ENCODE data around the gene CDK2. TPM values are rescaled to one million over a fixed set of nuclear protein-coding genes. Genes with fewer than 3 reads are reported as not detected.

Gene CDK2
- total RNA-seq, 8 experiments from 2014 or later = 6.0 to 43.0 (median 15.8) TPM

DNA sequence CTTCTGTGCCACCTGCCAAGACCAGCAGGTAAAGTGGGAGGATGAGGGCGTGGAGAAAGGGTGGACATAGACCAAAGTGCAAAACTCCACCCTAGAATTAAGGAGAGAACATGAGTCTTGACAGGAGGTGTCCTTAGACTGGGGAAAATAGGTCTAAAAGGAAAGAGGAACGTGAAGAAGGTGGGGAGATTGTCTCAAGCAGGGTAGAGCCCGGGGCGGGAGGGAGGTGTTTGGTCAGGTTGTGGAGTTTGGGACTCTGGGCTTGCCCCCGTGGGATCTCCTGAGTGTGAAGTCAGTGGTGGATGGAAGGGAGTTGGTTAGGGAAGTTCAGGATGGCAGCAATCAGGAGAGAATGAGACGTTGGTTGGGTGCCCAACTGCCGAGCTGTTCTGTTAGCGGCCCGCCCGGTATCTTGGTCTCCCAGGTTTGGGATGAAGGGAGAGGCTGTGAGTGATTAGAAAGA is 35.3 kb upstream of the CDK2 start:
- no peak overlapping the region for H3K27ac ChIP-seq

GRCh38 chr12:55931780-55932550 is 34.7 kb upstream of the CDK2 start:
- ATAC-seq (replicated peaks in 6 of 8) = peak; percentile 2 to 41 (median 34)
- 0 to 13% (median 0%) methylated on average over 2 to 7 of the region's 60 CpGs; no CpG with 5 or more reads in 5 of the 10 experiments for WGBS, 10 experiments
- peaks cover 17 to 18% of the 10 kb centered on the region in 2 donors for H3K4me1 ChIP-seq (replicated peaks in 1 of 2)
- H3K4me3 ChIP-seq = peak overlapping the region; percentile 44 to 66 (median 53)
- in situ Hi-C loops (cut with MboI; ENCODE audit: low pct_unique_long_range_greater_than_20kb in 2 of 9, low sequenced_read_pairs in 9 of 9, unreplicated experiment in 9 of 9) = loop anchor here in 3 of 9 experiments (25.0 kb wide), 1 partner anchor 195 kb away; the partner anchor contains the start of genes CD63 (in 3 of the 3) and GDF11 (in 3 of the 3)
- no peak overlapping the region for H3K27ac ChIP-seq

More for the DNA sequence above, 35.3 kb upstream of the CDK2 start:
- peaks cover 17 to 18% of the 10 kb centered on the region in 2 donors for H3K4me1 ChIP-seq (replicated peaks in 1 of 2)
- peak in 1 of 8 experiments; percentile 1 for ATAC-seq (replicated peaks in 6 of 8)
- peak overlapping the region; percentile 44 to 66 (median 53) for H3K4me3 ChIP-seq
- in situ Hi-C loops (cut with MboI; ENCODE audit: low pct_unique_long_range_greater_than_20kb in 2 of 9, low sequenced_read_pairs in 9 of 9, unreplicated experiment in 9 of 9) = loop anchor here in 3 of 9 experiments (25.0 kb wide), 1 partner anchor 194 kb away; the partner anchor contains the start of genes CD63 (in 3 of the 3) and GDF11 (in 3 of the 3)
- WGBS, 10 experiments = 0 to 83% (median 5%) methylated on average over 1 to 7 of the region's 10 CpGs; no CpG with 5 or more reads in 3 of the 10 experiments

GRCh38 chr12:55932551-55932910 is 34.1 kb upstream of the CDK2 start:
- in situ Hi-C loops (cut with MboI; ENCODE audit: low pct_unique_long_range_greater_than_20kb in 2 of 9, low sequenced_read_pairs in 9 of 9, unreplicated experiment in 9 of 9) = loop anchor here in 3 of 9 experiments (25.0 kb wide), 1 partner anchor 195 kb away; the partner anchor contains the start of genes CD63 (in 3 of the 3) and GDF11 (in 3 of the 3)
- whole genome bisulfite sequencing, 10 experiments = 15 to 57% (median 20%) methylated on average over 1 to 4 of the region's 4 CpGs; no CpG with 5 or more reads in 5 of the 10 experiments
- no peak overlapping the region for H3K27ac ChIP-seq
- peak in 4 of 8 experiments; percentile 1 to 13 (median 5) for ATAC-seq (replicated peaks in 6 of 8)
- peaks cover 17 to 18% of the 10 kb centered on the region in 2 donors for H3K4me1 ChIP-seq (replicated peaks in 1 of 2)
- H3K4me3 ChIP-seq = peak overlapping the region; percentile 44 to 66 (median 53)

DNA sequence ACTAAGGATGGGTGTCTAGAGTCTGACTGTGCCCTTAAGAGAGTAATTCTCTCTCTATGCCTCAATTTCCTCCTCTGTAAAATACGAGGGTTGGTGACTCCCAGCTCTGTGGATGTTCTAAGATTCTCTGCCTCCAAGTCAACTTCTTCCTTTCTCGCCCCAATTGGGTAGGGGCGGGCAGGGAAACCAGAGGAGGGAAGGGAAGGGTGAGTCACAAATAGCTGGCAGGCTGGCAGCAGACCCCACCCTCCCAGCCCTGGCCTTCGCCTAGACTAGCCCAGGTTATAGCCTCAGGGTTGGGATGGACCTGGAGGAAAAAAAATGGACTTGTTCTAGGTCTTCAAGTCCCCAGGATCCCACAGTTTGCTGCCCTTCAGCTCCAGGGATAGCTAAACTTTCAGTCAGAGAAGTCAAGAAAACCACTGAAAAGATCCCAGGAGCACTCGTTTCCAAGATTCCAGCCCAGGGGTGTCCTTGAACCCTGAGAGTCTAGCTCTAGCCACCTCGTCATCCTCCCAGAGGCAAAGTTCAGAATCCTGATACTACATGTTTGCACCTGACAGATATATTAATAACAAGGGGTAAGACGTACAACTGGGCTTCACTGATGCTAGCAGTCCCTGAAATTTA is 33.3 kb upstream of the CDK2 start:
- no peak overlapping the region for H3K27ac ChIP-seq
- no peak overlapping the region for H3K4me3 ChIP-seq
- H3K4me1 ChIP-seq (replicated peaks in 1 of 2) = peaks cover 16% of the 10 kb centered on the region in 2 donors
- in situ Hi-C loops (cut with MboI; ENCODE audit: low pct_unique_long_range_greater_than_20kb in 2 of 9, low sequenced_read_pairs in 9 of 9, unreplicated experiment in 9 of 9) = loop anchor here in 3 of 9 experiments (25.0 kb wide), 1 partner anchor 196 kb away; the partner anchor contains the start of genes CD63 (in 3 of the 3) and GDF11 (in 3 of the 3)
- ATAC-seq (replicated peaks in 6 of 8) = peak in 3 of 8 experiments; percentile 6 to 7 (median 6)
- WGBS, 10 experiments = 0 to 100% (median 74%) methylated on average over 1 to 4 of the region's 7 CpGs; no CpG with 5 or more reads in 5 of the 10 experiments

DNA sequence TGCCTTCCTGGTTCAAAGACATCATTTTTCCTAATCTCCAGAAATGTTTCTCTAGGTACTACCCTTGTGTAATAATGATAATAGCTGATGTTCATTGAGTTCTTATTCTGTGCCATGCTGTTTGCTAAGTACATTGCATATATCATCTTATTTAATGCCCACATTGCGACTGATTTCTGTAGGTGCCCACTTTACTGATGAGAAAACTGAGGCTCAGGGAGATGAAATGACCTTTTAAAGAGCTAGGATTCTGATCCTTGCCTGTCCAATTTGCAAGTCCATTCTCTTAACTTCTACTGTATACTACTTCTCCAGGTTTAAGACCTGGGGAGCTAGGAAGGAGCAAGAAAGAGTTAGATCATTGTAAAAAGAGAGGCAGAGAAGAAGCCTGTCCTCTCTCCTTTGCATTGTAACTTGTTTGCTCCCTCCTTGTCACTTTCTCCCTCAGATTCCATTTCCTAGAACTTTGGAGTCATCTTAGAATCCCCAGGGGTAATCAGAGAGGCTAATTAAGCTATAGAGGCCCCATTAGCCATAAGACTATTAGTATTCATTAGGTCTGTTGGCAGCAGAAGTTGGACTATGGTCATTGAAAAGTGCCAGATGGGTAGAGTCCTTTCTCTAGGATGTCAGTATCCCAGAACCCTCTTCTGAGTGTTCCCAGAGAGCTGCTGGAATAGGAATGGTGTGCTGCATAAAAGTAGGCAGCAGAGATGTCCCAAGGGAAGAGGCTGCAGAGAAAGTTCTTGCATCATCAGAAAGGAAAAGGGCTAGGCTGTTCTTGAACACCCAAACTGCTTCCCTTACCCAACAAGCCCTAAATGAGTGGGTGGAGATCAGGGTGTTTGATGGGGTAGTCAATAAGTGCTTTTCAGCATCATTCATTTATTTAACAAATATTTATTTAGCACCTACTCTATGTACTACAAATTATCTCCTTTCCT is 32.6 kb upstream of the CDK2 start:
- H3K4me3 ChIP-seq = no peak overlapping the region
- peaks cover 11 to 15% of the 10 kb centered on the region in 2 donors for H3K4me1 ChIP-seq (replicated peaks in 1 of 2)
- H3K27ac ChIP-seq = no peak overlapping the region
- ATAC-seq (replicated peaks in 6 of 8) = no peak
- in situ Hi-C loops (cut with MboI; ENCODE audit: low pct_unique_long_range_greater_than_20kb in 2 of 9, low sequenced_read_pairs in 9 of 9, unreplicated experiment in 9 of 9) = loop anchor here in 3 of 9 experiments (25.0 kb wide), 1 partner anchor 197 kb away; the partner anchor contains the start of genes CD63 (in 3 of the 3) and GDF11 (in 3 of the 3)
- WGBS, 10 experiments = 67 to 100% (median 100%) methylated on average over 1 of the region's 1 CpG; no CpG with 5 or more reads in 5 of the 10 experiments

DNA sequence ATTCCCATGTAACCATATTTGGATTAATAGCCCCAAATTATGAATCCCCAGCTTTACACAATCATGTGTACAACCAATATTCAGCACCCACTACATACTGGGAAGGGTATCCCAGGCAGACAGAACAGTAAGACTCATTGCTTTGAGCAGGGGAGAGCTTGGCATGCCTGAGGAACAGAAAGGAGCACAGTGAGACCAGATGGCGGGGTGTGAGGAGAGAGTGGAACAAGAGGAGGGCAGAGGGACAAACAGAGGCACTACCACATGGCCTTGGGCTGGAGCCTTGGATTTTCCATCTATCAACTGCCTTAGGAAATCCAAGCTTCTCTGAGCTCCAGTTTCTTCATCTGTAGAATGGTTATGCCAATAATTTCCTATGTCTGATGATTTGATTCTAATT is 31.9 kb upstream of the CDK2 start:
- 60 to 100% (median 83%) methylated on average over 1 of the region's 1 CpG; no CpG with 5 or more reads in 7 of the 10 experiments for WGBS, 10 experiments
- Histone ChIP-seq H3K4me3 (no peak overlapping the region), H3K4me1 (replicated peaks in 1 of 2) (peaks cover 11 to 15% of the 10 kb centered on the region in 2 donors), H3K27ac (no peak overlapping the region)
- ATAC-seq (replicated peaks in 6 of 8) = no peak
- in situ Hi-C loops (cut with MboI; ENCODE audit: low pct_unique_long_range_greater_than_20kb in 2 of 9, low sequenced_read_pairs in 9 of 9, unreplicated experiment in 9 of 9) = loop anchor here in 3 of 9 experiments (25.0 kb wide), 1 partner anchor 197 kb away; the partner anchor contains the start of genes CD63 (in 3 of the 3) and GDF11 (in 3 of the 3)

DNA sequence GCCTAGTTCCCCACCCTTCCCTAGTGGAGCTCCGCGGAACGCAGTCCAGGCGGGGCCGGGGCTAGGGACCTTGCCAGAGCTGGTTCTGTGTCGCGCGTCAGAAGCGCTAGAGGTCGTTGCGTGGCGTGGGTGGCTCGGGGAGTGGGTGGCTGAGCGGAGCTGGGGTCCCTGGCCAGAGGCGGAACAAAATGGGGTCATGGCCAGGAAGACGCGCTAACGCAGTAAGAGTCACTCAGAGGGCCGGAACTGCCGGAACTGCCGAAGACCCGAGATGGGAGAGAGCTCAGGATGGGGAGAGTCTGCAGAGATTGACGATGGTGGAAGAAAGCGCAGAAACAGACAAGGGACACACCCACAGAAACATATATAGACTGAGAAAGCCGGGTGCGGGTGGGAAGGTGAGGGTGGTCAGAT is 30.9 kb upstream of the CDK2 start:
- Histone ChIP-seq H3K27ac (no peak overlapping the region), H3K4me3 (no peak overlapping the region), H3K4me1 (replicated peaks in 1 of 2) (peaks cover 9 to 15% of the 10 kb centered on the region in 2 donors)
- in situ Hi-C loops (cut with MboI; ENCODE audit: low pct_unique_long_range_greater_than_20kb in 2 of 9, low sequenced_read_pairs in 9 of 9, unreplicated experiment in 9 of 9) = loop anchor here in 3 of 9 experiments (25.0 kb wide), 1 partner anchor 198 kb away; the partner anchor contains the start of genes CD63 (in 3 of the 3) and GDF11 (in 3 of the 3)
- peak in 1 of 8 experiments; percentile 6 for ATAC-seq (replicated peaks in 6 of 8)
- 28 to 100% (median 78%) methylated on average over 1 to 12 of the region's 26 CpGs; no CpG with 5 or more reads in 1 of the 10 experiments for WGBS, 10 experiments

DNA sequence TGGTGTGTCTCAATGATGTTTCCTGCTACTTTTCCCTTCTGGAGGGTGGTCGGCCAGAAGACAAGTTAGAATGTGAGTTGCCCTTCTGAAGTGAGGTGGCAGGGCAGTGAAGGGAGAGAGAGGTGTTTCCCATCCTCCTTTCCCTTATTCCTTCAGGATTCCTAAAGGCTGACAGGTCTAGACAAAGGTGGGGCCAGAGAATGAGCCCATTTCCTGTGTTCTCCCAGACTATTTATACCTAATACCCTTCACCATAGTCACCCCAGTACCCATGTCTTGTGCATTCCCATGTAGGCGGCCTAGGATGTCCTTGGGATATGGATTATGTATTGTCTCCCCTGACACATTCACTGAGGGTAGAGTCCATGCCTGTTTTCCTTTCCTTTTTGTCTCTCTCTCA is 28.6 kb upstream of the CDK2 start:
- Histone ChIP-seq H3K4me3 (no peak overlapping the region), H3K4me1 (replicated peaks in 1 of 2) (peaks cover 0 to 4% of the 10 kb centered on the region in 2 donors), H3K27ac (no peak overlapping the region)
- in situ Hi-C loops (cut with MboI; ENCODE audit: low pct_unique_long_range_greater_than_20kb in 2 of 9, low sequenced_read_pairs in 9 of 9, unreplicated experiment in 9 of 9) = loop anchor here in 3 of 9 experiments (25.0 kb wide), 1 partner anchor 201 kb away; the partner anchor contains the start of genes CD63 (in 3 of the 3) and GDF11 (in 3 of the 3)
- no peak for ATAC-seq (replicated peaks in 6 of 8)
- 57 to 82% (median 75%) methylated on average over 1 to 2 of the region's 2 CpGs; no CpG with 5 or more reads in 7 of the 10 experiments for WGBS, 10 experiments

DNA sequence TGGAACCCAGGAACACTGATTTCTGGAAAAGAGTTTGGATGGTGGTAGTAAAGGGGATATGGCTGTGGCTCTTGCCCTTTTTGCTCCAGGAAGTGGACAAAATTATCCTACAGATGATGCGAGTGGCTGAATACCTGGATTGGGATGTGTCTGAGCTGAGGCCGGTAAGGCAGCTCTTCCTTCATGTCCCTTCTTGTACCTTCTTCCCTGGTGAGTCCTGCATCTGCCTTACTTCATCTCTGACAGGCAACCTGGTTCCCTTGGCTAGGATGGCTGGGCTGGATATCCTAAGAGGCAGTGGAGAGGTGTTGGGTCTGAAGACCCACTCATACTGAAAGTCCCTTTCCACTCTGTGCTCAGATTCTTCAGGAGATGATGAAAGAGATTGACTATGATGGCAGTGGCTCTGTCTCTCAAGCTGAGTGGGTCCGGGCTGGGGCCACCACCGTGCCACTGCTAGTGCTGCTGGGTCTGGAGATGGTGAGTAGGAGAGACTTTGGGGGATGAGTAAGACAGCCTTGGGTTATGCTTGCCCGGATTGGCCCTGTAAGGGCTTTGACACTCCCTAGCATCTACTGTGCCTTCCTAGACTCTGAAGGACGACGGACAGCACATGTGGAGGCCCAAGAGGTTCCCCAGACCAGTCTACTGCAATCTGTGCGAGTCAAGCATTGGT is 27.7 kb upstream of the CDK2 start:
- peaks cover 0 to 4% of the 10 kb centered on the region in 2 donors for H3K4me1 ChIP-seq (replicated peaks in 1 of 2)
- H3K27ac ChIP-seq = no peak overlapping the region
- H3K4me3 ChIP-seq = no peak overlapping the region
- 60 to 94% (median 80%) methylated on average over 1 to 4 of the region's 8 CpGs; no CpG with 5 or more reads in 5 of the 10 experiments for WGBS, 10 experiments
- in situ Hi-C loops (cut with MboI; ENCODE audit: low pct_unique_long_range_greater_than_20kb in 2 of 9, low sequenced_read_pairs in 9 of 9, unreplicated experiment in 9 of 9) = loop anchor here in 3 of 9 experiments (25.0 kb wide), 1 partner anchor 202 kb away; the partner anchor contains the start of genes CD63 (in 3 of the 3) and GDF11 (in 3 of the 3)
- ATAC-seq (replicated peaks in 6 of 8) = no peak

DNA sequence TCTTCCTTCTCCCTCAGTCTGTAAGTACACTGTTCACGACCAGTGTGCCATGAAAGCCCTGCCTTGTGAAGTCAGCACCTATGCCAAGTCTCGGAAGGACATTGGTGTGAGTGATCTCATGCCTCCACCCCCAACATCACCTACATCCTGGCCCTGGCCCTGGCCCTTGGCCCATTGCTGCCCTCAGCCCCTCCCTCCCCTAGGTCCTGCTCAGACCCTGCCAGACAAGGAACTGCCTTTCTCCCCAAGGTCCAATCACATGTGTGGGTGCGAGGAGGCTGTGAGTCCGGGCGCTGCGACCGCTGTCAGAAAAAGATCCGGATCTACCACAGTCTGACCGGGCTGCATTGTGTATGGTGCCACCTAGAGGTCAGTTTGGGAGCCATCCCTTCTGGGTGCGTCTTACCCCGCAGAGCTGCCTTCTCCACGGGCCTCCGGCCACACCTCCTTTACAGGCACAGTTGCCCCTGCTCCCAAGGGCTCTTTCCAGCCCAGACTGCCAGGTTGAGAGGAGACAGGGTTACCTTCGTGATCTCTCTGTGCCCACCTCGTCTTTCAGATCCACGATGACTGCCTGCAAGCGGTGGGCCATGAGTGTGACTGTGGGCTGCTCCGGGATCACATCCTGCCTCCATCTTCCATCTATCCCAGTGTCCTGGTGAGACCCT is 26.4 kb upstream of the CDK2 start:
- peak overlapping the region in 1 of 5 donors; percentile 1 for H3K4me3 ChIP-seq
- in situ Hi-C loops (cut with MboI; ENCODE audit: low pct_unique_long_range_greater_than_20kb in 2 of 9, low sequenced_read_pairs in 9 of 9, unreplicated experiment in 9 of 9) = loop anchor here in 4 of 9 experiments (10.0 to 25.0 kb wide), 3 partner anchors 115 to 205 kb away; partner anchors contain the start of genes CD63 (in 3 of the 4), GDF11 (in 3 of the 4) and DNAJC14 (in 1 of the 4)
- peaks cover 0 to 4% of the 10 kb centered on the region in 2 donors for H3K4me1 ChIP-seq (replicated peaks in 1 of 2)
- ATAC-seq (replicated peaks in 6 of 8) = peak; percentile 94 to 100 (median 99)
- no peak overlapping the region for H3K27ac ChIP-seq
- WGBS, 10 experiments = 27 to 75% (median 35%) methylated on average over 3 to 10 of the region's 18 CpGs; no CpG with 5 or more reads in 7 of the 10 experiments

All from motor neuron (in vitro differentiated cells).